HG03439 (cell line): ENCODE results near the gene HUNK.

Experiments used
- ATAC-seq: cut with Tn5 transposase; IDR thresholded peaks from one replicate; pipeline ENCODE4 v1.9.1; 2021; ENCODE audit warnings: mild to moderate bottlenecking, moderate library complexity; ENCODE audit not compliant: unreplicated experiment

Gene HUNK

GRCh38 chr21:31895077-31895835, 22.4 kb downstream of the HUNK start:
- no peak for ATAC-seq

GRCh38 chr21:31896019-31896418, 23.2 kb downstream of the HUNK start:
- no peak for ATAC-seq

- ATAC-seq, result no peak
Measured at GRCh38 chr21:31897311-31897710, 24.5 kb downstream of the HUNK start.

GRCh38 chr21:31898933-31899630, 26.3 kb downstream of the HUNK start:
- ATAC-seq, result no peak

GRCh38 chr21:31900121-31900895, 27.5 kb downstream of the HUNK start:
- ATAC-seq, result no peak

GRCh38 chr21:31901315-31901714, 28.5 kb downstream of the HUNK start:
- no peak for ATAC-seq

- ATAC-seq, result no peak
Measured at GRCh38 chr21:31902438-31902837, 29.6 kb downstream of the HUNK start.

GRCh38 chr21:31903896-31904295, 31.1 kb downstream of the HUNK start:
- no peak for ATAC-seq

- ATAC-seq, result no peak
Measured at GRCh38 chr21:31905503-31906451, 33.0 kb downstream of the HUNK start.

- ATAC-seq, result no peak
Measured at GRCh38 chr21:31908106-31909031, 35.5 kb downstream of the HUNK start.

- ATAC-seq, result no peak
Measured at GRCh38 chr21:31909153-31910073, 36.6 kb downstream of the HUNK start.

GRCh38 chr21:31910074-31910470, 37.3 kb downstream of the HUNK start:
- no peak for ATAC-seq

GRCh38 chr21:31911138-31911907, 38.5 kb downstream of the HUNK start:
- no peak for ATAC-seq

- no peak for ATAC-seq
Measured at GRCh38 chr21:31912501-31912900, 39.7 kb downstream of the HUNK start.

GRCh38 chr21:31913182-31913608, 40.4 kb downstream of the HUNK start:
- no peak for ATAC-seq

- ATAC-seq, result no peak
Measured at GRCh38 chr21:31914472-31914871, 41.7 kb downstream of the HUNK start.

- no peak for ATAC-seq
Measured at GRCh38 chr21:31915566-31915965, 42.7 kb downstream of the HUNK start.

GRCh38 chr21:31917108-31917507, 44.3 kb downstream of the HUNK start:
- ATAC-seq, result no peak
